Prostate gland (tissue), 2 donors: ENCODE data around the gene ALOX5AP. TPM values are rescaled to one million over a fixed set of nuclear protein-coding genes. Genes with fewer than 3 reads are reported as not detected.

ENCODE experiments used
- DNase-seq: peaks from one replicate; pipeline ENCODE4 v3.0.0-alpha.2; 2019; ENCODE audit warnings: low spot score
- H3K27ac ChIP-seq, 2 donors: fragments of 200-600 bp; sonication (generic); 2 replicates each; pipeline ENCODE4 v1.5.1; 2017 to 2019
- H3K27me3 ChIP-seq: fragments of 200-600 bp; sonication (generic); replicated peaks from 2 replicates; pipeline ENCODE4 v1.5.1; 2019; ENCODE audit not compliant: insufficient read depth
- H3K36me3 ChIP-seq, 2 donors: fragments of 200-600 bp; sonication (generic); 1 replicate in 1 of 2; 2 replicates in 1 of 2; pipeline versions ENCODE4 v1.5.1 to v1.8.1; 2017 to 2019
- H3K4me1 ChIP-seq: fragments of 200-600 bp; sonication (generic); replicated peaks from 2 replicates; pipeline ENCODE4 v1.5.1; 2019
- H3K4me3 ChIP-seq, 2 donors: fragments of 200-600 bp; sonication (generic); 2 replicates each; pipeline ENCODE4 v1.5.1; 2017 to 2019
- H3K9me3 ChIP-seq: fragments of 200-600 bp; sonication (generic); 2 replicates; pipeline ENCODE4 v1.5.1; 2017
- POLR2A ChIP-seq: fragments of 450-650 bp; IDR thresholded peaks from one replicate; pipeline ENCODE4 v1.6.1; 2016; ENCODE audit warnings: antibody characterized with exemption, mild to moderate bottlenecking
- POLR2AphosphoS5 ChIP-seq: sonication (generic); formaldehyde crosslinking; IDR thresholded peaks from one replicate; pipeline ENCODE4 v1.6.1; 2017; ENCODE audit warnings: antibody characterized with exemption
- WGBS: methylation state at CpG from one replicate; pipeline ENCODE4 v1.1.5; 2018; 5-methylcytosine and 5-hydroxymethylcytosine counted together
- intact Hi-C: fragments of 100-400 bp; cut with DNase I; formaldehyde crosslinking; loops from one replicate; pipeline ENCODE4 v1.14.2; 2022
- total RNA-seq, 2 donors: library from RNA; depleted of rRNA; stranded (reverse); fragments of >200 nt; gene quantifications; one replicate each; pipeline ENCODE4 v1.1.0, GENCODE V29; 2016
- TF ChIP-seq, protein P1 (sequence below), 4 experiments: fragments of 200-600 bp in 2 of 4; fragments of 450-650 bp in 2 of 4; sonication (generic) in 2 of 4; IDR thresholded peaks; 1 replicate in 3 of 4; 2 replicates in 1 of 4; pipeline ENCODE4 v1.5.1; 2016 to 2019; ENCODE audit warnings: antibody characterized with exemption in 4 of 4, mild to moderate bottlenecking in 2 of 4, moderate library complexity in 2 of 4

Gene ALOX5AP
- total RNA-seq, 2 donors from 2014 or later, result 7.3 to 20.6 TPM

DNA sequence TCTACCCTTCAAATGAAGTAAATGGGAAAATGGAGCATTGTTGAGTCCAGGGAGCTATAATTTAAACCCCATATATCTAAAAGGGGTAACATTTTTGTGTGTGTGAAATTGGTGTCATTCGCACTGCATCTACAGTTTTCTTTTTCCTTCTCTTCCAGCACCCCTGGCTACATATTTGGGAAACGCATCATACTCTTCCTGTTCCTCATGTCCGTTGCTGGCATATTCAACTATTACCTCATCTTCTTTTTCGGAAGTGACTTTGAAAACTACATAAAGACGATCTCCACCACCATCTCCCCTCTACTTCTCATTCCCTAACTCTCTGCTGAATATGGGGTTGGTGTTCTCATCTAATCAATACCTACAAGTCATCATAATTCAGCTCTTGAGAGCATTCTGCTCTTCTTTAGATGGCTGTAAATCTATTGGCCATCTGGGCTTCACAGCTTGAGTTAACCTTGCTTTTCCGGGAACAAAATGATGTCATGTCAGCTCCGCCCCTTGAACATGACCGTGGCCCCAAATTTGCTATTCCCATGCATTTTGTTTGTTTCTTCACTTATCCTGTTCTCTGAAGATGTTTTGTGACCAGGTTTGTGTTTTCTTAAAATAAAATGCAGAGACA is 28.6 kb downstream of the ALOX5AP start:
- WGBS, result 87% methylated on average over 8 of the region's 8 CpGs
- no peak for DNase-seq
- intact Hi-C loops, result no loop called here
- no peak overlapping the region for H3K27ac ChIP-seq
- TF ChIP-seq POLR2AphosphoS5, result no peak
- TF ChIP-seq POLR2A, result no peak
- TF ChIP-seq, protein P1, sequence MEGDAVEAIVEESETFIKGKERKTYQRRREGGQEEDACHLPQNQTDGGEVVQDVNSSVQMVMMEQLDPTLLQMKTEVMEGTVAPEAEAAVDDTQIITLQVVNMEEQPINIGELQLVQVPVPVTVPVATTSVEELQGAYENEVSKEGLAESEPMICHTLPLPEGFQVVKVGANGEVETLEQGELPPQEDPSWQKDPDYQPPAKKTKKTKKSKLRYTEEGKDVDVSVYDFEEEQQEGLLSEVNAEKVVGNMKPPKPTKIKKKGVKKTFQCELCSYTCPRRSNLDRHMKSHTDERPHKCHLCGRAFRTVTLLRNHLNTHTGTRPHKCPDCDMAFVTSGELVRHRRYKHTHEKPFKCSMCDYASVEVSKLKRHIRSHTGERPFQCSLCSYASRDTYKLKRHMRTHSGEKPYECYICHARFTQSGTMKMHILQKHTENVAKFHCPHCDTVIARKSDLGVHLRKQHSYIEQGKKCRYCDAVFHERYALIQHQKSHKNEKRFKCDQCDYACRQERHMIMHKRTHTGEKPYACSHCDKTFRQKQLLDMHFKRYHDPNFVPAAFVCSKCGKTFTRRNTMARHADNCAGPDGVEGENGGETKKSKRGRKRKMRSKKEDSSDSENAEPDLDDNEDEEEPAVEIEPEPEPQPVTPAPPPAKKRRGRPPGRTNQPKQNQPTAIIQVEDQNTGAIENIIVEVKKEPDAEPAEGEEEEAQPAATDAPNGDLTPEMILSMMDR (IDR thresholded peaks at IDR 0.05), result no peak
- H3K4me1 ChIP-seq, result no peaks in the 10 kb centered on the region
- H3K4me3 ChIP-seq, result no peak overlapping the region
- H3K27me3 ChIP-seq, result no peaks in the 10 kb centered on the region
- H3K9me3 ChIP-seq, result no peaks in the 10 kb centered on the region
- H3K36me3 ChIP-seq, result no peaks in the 10 kb centered on the region

DNA sequence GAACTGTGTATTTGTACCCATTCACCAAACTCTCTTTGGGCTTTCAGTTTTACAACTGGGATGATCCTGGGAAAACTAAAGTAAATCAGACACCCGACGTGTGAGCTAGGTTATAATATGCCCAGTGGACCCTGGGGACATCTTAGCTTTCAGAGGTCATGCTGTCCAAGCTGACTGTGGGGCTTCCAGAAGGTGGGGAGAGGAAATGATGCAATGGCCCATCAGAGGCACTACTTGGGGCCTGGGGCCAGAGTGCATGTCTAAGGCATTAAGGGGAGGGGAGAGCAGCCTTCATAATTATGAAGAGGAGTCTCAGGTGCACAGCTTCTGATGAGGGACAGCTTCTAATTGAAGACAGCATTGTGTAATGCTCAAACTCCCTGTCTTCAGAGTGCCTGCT is 30.9 kb downstream of the ALOX5AP start:
- WGBS, result 91% methylated on average over 2 of the region's 2 CpGs
- no peaks in the 10 kb centered on the region for H3K4me1 ChIP-seq
- H3K9me3 ChIP-seq, result no peaks in the 10 kb centered on the region
- H3K4me3 ChIP-seq, result no peak overlapping the region
- no peaks in the 10 kb centered on the region for H3K27me3 ChIP-seq
- no peak for TF ChIP-seq POLR2AphosphoS5
- TF ChIP-seq, protein P1 (IDR thresholded peaks at IDR 0.05), result no peak
- TF ChIP-seq POLR2A, result no peak
- DNase-seq, result no peak
- no peak overlapping the region for H3K27ac ChIP-seq
- intact Hi-C loops, result no loop called here
- no peaks in the 10 kb centered on the region for H3K36me3 ChIP-seq

DNA sequence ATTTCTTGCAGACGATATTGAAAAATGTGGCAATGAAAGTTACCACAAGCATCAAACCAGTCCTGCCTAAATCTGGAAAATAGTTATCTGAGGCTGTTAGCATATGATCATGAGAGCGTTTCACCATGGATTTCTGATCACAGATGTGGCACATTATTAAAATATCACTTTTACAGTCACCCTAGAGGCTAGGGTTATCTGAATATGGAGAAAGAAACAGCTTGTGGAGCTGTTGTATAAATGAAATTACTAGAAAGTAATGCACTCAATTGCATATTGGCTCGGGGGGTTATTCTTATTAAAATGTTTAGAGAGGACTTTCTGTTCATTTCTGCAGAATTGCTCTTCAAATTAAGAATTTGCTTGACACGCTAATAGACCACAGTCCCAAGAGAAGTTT is 35.6 kb downstream of the ALOX5AP start:
- no peak for TF ChIP-seq POLR2AphosphoS5
- TF ChIP-seq, protein P1 (IDR thresholded peaks at IDR 0.05), result no peak
- no peaks in the 10 kb centered on the region for H3K27me3 ChIP-seq
- no peak for DNase-seq
- 81% methylated on average over 4 of the region's 4 CpGs for whole genome bisulfite sequencing
- intact Hi-C loops, result no loop called here
- no peaks in the 10 kb centered on the region for H3K4me1 ChIP-seq
- no peak overlapping the region for H3K27ac ChIP-seq
- no peak overlapping the region for H3K4me3 ChIP-seq
- H3K36me3 ChIP-seq, result no peaks in the 10 kb centered on the region
- H3K9me3 ChIP-seq, result no peaks in the 10 kb centered on the region

DNA sequence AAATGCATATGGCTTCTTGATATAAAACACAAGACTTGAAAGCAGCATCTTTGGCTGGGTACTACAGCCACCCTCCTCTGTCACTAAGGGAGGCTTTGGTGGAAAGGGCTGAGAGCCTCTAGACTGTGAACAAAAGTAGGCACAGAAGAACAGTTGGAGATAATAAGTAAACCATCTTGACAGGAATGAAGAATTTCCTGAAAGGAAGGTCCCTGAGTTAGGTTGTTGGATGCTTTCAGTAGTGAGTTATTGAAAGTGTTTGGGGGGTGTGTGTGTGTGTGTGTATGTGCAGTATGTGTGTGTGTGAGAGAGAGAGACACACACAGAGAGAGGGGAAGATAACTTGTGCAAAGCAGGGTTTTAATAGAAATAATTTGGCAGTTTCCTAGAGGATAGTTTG is 38.2 kb downstream of the ALOX5AP start:
- no peak overlapping the region for H3K4me3 ChIP-seq
- no peaks in the 10 kb centered on the region for H3K36me3 ChIP-seq
- intact Hi-C loops, result no loop called here
- no peak overlapping the region for H3K27ac ChIP-seq
- TF ChIP-seq POLR2AphosphoS5, result no peak
- TF ChIP-seq, protein P1 (IDR thresholded peaks at IDR 0.05), result no peak
- no peak for TF ChIP-seq POLR2A
- DNase-seq, result no peak
- no peaks in the 10 kb centered on the region for H3K27me3 ChIP-seq
- no peaks in the 10 kb centered on the region for H3K4me1 ChIP-seq
- no peaks in the 10 kb centered on the region for H3K9me3 ChIP-seq

DNA sequence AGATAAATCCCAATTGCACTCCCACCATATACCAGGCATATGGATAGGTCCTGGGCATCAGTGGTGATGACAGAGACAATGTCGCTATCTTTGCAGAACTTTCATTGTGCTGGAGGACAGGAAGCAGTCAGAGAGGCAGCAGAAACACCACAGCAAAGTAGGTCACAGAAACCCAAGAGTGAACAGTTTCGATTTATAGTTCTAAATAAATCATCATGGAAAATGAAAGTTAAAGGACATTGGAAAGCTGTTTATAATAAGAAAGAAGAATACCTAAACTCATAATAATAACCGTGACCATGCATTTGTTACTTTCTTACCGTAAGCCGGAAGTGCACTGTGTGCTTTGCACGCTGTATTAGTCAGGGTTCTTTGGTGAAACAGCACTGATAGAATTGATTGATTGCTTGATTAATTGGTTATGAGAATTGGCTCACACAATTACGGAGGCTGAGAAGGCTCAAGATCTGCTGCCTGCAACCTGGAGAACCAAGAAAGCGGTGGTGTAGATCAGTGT is 38.9 kb downstream of the ALOX5AP start:
- no peak overlapping the region for H3K27ac ChIP-seq
- DNase-seq, result no peak
- WGBS, result 96% methylated on average over 8 of the region's 8 CpGs
- H3K9me3 ChIP-seq, result no peaks in the 10 kb centered on the region
- no peaks in the 10 kb centered on the region for H3K4me1 ChIP-seq
- no peaks in the 10 kb centered on the region for H3K36me3 ChIP-seq
- intact Hi-C loops, result no loop called here
- H3K27me3 ChIP-seq, result no peaks in the 10 kb centered on the region
- TF ChIP-seq POLR2A, result no peak
- no peak for TF ChIP-seq POLR2AphosphoS5
- TF ChIP-seq, protein P1 (IDR thresholded peaks at IDR 0.05), result no peak
- H3K4me3 ChIP-seq, result no peak overlapping the region
